HL-60/S4 (cell line): ENCODE measurements around the gene CDH26.

Source experiments
- in situ Hi-C: fragments of 300-500 bp; cut with MboI; formaldehyde crosslinking; loops from 2 replicates; pipeline ENCODE4 v1.14.3; 2022; ENCODE audit warnings: low sequenced_read_pairs

CDH26 gene

DNA sequence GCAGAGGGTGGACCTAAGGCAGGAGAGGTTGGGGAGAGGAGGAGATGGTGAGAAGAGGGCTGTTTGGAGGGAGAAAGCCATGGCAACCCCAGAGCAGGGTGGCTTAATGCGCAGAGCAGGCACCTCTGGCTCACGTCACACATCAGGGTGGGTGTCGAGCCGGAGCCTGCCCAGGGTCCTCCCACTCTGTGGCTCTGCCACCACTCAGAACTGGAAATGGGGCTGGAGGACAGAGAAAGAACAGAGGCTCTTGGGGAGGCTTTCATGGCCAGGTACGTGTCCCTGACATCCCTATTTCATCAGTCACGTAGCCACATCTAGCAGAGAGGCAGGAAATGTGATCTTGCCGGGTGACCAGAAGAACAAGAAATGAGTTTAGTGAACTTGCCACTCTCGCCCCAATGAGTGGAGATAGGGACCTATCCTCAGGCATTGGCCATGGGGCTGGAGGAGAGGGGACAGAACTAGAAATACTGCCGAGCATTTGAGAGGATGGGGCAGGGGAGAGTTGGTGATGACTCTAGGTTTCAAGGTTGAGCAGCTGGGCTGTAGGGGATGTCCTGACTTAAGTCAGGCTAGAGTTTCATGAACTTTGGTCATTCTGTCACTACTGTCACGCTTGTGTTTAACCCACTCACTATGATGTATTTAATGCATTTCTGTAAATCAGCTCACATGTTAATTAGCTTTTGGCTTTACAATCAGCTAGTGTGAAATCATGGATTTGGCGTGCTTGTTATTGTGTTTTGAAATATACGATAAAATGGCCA, 52.7 kb downstream of the CDH26 start:
- in situ Hi-C loops: no loop called here

DNA sequence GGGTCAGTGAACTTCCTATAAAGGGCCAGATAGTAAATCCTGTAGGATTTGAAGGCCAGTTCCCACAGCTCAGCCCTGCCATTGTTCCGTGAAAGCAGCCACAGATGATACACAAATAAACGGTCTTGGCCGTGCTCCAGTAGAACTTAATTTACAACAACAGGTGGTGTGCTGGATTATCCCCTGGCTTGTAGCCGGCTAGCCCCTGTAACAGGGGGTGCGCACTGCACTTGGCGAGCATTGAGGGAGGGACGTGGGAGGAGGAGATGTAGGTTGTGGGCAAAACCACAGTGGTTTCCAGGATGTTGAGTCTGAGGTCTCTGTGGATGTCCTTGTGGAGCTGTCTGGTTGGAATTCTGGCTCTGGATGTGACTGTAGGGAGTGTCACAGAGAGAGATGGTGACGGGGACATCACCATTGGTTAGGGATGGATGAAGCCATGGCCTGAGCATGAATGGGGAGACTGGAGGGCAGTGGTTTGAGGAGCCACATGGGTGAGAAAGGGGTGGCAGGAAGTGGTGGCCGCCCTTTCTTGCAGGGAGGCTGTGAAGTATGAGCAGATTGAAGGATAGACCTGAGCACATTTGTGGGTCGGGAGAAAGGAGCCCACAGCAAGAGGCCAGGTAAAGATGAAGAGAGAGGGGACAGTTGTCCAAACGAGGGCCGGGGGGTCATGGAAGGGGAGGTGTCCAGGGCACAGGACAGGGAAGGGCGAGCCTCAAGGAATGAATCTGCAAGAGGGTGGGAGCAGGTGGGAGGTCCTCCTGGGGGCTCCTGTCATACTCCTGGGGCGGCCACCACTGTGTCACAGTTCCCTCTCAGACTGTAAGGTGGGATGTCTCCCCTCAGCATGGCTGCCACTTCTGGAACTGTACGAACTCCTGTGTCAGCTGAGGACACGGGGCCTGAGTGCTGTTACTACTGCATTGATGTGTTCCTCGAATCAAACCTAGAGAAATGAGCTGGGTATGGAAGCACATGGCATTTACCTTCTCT, 53.6 kb downstream of the CDH26 start:
- in situ Hi-C loops: no loop called here

DNA sequence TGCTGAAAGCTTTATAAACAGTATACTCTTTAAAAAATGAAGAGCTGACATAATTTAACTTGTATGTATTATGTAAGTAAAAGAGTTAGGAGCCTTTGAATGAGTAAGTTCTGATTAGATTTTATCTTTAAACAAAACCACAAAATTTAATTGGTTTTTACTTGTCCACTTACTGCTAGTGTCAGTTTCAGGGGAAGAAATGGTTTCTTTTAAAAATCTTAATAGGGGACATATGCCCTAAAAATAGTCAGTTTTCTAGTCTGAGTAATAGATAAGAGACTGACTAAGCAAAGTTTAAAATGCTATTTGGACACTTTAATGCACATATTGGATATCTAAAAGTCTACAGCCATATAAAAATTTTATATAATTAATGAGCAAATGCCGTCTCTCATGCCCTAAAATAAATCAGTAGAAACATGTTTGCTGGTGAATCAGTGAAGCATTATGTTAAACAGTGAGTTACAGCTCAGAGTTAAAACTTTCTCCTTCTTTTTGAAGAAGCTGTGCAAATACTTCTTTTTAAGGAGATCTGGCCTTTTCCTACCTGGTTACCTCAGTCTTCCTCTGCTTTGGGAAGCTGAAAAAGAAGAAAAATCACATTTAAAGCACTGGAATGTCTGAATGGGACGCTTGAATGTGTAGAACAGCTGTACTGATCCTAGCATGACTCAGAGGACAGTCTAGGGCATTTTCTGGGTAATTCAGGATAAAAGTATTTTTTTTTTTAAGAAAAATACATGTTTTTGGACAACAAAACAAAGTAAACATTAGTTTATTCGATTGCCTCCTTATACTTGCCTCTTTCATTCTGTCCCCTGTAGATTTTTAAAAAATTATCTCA, 55.3 kb downstream of the CDH26 start:
- in situ Hi-C loops: no loop called here

DNA sequence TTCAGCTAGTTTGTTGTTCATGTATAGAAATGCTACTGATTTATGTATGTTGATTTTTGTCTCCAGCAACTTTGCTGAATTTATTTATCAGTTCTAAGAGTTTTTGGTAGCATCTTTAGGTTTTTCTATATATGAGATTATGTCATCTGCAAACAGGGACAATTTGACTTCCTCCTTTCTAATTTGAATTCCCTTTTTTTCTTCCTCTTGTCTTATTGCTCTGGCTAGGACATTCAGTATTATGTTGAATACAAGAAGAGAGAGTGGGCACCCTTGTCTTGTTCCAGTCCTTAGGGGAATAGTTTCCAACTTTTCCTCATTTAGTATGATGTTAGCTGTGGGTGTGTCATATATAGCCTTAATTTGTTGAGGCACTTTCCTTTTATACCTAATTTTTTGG, 58.2 kb downstream of the CDH26 start:
- in situ Hi-C loops: no loop called here

DNA sequence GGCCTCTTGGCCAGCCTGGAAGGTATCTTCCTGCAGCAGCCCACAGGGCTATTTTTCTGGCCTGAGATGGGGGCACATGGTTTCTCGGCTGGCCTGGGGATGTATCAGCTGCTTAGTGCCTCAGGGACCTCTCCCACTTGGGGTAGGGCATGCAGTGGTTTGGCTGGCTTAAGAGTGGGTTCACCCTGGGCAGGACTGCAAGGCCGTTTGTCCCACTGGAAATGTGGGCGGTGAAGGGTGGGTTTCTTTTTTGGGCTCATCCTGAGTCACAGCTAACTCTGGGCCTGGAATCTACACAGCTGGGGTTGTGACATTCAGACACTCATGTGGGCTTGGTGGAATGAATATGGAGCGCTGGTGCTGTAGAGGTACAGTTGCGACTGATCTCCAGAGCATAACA, 62.0 kb downstream of the CDH26 start:
- in situ Hi-C loops: no loop called here

DNA sequence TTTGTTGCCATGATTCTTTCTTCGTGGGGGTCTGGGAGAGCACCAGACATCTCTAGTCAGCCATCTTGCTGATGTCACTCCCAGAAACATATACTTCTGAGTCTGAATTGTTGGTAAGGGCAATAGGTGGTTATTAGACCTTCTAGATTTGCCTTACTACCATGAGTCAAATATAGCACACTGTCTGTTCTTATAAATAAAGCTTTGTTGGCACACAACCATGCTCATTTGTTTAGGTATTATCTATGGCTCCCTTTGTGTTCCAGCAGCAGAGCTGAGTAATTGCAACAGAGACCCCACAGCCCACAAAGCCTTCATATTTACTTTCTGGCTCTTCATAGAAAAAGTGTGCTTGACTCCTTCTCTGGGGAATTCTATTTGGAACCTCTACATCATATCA, 62.9 kb downstream of the CDH26 start:
- in situ Hi-C loops: no loop called here

DNA sequence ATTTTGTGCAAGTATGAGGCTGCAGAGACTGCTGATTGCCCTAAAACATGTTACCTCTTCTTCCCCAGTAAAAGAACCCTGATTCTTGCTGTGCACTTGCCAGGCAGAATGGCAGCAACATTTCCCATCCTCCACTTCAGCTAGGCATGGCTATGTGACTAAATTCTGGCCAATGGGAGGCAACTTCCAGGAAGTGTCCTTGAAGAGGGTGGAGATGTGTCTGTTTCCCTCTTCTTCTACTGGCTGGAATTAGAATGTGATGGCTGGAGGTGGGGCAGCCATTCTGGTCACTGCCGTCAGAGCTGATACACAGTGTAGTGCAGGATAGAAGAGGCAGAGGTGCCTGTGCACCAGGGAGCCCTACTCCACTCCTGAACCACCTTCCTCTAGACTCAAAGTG, 64.6 kb downstream of the CDH26 start:
- in situ Hi-C loops: no loop called here

DNA sequence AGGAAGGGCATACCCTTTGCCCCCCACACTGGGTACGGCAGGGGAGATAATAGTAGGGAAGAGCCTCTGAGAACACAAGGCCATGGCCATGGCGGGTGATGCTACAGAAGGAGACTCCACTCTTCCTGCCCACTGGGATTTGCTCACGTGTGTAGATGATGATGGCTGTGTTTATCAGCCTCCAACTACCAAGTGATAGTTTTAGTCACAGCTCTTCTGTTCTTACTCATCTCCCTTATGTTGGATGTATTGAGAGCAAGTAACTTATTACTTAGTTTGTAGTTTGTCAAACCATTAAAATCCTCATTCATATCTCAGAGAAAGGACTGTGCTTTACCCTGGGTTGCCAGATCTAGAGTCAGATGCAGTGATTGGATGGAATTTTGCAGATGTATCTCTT, 66.0 kb downstream of the CDH26 start:
- in situ Hi-C loops: no loop called here

DNA sequence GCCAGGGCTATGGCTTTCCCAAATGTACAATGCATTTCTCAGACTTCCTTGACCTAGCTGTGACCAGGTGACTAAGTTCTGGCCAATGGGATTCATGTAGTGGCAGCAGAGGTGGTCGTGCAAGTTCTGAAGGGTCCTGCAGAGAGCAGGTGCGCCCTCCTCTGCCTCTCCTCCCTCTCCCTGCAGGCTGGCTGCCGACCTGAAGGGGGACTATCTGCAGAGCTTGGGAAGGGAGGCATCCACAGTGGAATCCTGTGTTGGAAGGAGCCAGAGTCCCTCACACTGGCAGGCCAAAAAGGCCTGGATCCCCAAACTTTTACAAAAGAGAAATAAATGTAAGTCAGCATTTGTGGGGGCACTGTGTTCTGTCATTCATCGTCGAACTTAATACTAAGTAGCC, 66.6 kb downstream of the CDH26 start:
- in situ Hi-C loops: no loop called here

DNA sequence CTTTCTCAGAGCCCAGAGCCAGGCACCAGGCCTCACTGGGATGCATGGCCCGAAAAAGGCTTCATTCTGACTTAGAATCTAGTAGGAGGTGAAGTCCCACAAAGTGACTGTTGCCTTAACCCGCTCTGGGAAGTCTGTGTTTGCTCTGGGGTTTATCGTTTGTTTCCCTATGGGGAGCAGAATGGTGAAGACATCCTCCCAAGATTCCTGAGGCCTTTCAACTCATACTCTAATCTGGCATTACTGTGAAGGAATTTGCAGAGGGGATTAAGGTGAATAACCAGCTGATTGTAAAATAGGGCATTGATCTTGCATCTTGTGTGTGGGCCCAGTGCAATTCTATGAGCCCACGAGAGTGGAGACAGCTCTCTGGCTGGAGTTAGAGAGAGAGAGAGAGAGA, 67.8 kb downstream of the CDH26 start:
- in situ Hi-C loops: no loop called here

DNA sequence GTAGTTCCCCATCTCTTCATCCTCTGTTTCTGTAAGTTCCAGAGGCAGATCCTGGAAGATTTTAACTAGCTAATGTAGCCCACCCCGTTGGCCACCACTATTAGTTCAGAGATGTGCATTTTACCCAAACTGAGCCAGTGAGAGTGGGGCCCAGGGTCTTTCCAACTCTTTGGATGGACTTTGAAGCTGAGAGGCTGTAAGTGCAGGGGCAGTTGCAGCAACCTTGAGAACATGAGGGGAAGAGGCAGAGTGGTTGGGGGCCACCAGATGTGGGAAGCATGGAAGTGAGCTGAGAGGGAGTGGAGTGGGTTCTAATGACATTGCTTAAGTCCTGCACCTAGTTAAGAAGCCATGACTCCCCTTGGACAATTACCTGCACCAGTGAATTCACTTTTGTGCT, 72.2 kb downstream of the CDH26 start:
- in situ Hi-C loops: no loop called here

DNA sequence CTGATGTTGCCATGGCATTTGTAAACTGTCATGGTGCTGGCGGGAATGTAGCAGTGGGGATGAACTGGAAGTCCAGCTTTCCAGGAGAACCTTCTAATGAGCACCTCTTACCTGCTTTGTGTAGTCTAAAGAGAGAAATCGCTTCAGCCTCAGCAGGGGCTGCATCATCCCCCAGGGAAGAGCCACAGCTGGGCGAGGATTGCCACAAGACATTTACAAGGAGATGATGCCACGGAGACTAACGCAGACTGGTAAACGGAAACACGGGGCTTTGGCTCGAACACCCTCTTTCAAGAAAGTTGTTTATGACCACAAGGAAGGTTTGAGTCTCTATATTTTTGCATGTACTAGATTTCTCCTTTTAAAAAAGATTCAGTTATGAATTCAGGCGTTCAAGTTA, 72.9 kb downstream of the CDH26 start:
- in situ Hi-C loops: no loop called here

DNA sequence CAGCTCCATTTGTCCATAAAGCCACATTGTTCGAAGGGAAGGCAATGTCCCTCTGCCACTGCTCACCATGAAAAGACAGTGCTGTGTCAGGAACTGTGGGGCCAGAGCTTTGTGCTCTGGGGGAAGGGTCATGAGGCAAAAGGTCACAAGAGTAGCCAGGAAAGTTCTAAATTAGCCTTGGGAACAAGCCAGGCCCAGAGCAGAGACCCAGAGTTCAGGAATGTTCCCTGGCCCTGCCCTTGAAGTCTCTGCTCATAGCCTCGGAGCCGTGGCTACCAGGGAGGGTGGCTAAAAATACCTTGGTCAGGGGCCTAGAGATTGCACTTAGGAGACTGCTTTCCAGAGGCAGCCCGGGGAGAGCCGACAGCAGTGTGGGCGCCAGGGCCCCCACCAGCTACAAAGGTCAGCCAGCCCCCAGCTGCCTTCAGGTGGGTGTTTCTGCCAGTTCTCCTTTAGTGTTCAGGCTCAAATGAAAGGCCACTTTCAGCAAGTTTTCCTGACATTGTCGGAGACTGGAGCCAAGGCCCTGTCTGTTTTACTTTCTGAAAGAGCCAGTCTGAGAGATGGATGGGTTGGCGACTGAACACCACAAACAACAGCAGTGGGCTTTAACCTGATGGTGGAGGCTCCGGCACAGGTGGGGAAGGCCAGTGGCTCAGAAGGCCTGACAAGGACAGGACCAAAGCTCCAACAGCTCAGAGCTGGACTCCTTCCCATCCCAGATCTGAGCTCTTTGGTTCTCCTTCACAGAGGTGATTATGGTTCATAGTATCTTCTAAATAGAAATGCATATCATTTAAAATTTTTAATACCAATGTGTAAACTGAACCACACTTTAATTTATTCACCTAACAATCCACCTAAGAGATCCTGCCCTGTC, 76.2 kb downstream of the CDH26 start:
- in situ Hi-C loops: no loop called here

DNA sequence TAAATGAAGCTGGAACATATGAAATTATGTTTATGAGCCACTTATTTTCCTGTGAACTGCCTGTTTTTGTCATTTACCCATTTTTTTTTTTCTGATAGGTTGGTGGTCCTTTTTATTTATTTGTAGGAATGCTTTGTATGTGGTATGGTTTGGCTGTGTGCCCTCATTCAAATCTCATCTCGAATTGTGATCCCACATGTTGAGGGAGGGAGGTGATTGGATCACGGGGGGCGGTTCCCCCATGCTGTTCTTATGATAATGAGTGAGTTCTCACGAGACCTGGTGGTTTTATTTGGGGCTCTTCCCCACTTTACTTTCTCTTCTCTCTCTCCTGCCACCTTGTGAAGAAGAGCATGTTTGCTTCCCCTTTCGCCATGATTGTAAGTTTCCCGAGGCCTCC, 77.3 kb downstream of the CDH26 start:
- in situ Hi-C loops: no loop called here

DNA sequence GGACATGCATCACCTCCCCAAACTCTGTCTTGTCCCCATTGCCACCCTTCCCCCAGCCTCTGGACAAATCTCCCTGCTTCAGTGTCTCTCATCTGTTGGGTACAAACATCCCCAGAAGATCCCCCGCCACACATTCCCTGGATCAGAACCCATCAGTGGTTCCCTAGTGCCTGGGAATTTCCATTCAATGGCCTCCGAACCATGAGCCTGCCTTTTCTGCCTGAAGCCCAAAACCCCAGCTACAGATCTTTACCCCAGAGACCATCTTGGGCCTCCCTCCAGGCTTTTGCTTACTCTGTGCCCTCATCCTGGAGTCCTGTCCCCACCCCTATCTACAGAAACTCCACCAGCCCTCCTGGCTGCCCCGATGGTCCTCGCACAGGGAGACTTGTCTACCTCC, 78.1 kb downstream of the CDH26 start:
- in situ Hi-C loops: no loop called here

DNA sequence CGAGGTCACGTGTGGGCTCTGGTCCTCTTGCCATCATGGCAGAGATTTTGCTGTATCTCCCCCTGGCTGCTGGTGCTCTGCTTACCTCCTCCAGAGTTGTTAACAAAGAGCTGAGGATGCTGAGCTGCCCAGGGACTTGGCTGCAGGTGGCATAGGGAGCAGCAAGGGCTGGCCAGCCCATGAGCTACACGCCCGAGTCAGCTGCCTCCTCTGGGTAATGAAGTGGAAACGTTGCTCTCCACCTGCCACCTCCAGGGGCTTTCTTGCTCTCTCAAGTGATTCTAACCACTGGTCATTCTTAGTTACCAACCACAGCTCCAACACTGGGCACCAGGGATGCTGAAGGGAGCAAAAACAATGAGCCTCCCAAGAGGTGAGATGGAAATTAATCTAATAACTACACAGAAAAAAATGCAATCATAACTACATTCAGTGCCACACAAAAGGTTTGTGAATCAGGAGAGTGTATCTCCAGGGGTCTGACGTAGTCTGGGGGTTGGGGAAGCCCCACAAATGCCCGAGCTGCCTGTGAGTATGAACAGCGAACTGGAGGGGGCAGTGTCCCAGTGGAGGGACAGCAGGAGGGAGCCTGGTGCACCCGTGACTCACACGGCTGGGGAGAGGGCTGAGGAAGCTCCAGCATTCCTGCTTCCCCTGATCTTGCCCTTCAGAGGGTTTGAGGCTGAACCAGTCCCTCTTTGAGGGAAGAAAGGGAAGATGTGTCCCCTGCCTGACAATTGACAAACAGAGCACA, 78.7 kb downstream of the CDH26 start:
- in situ Hi-C loops: no loop called here

DNA sequence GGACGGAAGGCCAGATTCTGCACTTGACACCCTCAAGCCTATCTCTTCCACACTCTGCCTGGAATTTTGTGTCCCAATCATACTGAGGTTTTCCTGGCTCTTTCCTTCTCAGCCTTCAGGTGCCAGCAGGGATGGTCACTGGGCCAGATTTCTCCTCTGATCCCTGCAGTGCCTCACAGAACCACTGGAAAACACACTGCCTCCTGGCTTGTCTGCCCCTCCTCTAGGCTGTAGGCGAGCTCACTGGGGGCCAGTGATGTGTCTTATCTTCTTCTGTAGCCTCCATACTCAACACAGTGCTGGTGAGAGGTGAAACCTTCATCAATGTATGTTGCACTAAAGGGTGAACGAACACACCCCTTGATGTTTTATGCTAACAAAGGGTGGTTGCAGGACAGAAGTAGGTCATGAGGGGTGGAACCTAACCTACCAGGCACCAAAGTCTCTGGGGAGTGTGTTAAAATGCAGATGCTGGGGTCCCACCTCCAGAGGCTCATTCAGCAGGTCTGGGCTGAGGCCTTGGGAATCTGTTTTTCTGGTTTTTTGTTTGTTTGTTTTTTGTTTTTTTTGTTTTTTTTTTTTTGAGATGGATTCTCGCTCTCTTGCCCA, 80.3 kb downstream of the CDH26 start:
- in situ Hi-C loops: no loop called here

DNA sequence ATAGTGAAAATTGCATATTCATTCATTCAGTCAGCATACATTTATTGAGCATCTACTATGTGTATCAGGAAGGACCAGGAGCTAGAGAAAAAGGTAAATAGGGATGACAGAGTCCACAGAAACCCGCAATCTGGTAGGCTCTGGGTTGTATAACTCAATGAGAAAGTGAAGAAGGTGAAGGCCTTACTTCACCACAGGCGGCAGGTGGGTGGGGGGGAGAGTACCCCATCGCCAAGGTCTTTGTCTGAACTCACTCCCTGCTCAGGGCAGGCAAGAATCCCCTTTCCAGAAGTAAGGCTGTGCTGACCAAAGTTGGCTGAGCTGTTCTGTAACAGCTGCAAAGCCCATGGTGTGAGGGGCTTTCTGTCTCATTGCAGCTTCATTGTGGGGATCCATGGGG, 81.3 kb downstream of the CDH26 start:
- in situ Hi-C loops: no loop called here
